OCI-LY7 (cell line): ENCODE results near the gene ABCG5. TPM values are rescaled to one million over a fixed set of nuclear protein-coding genes. Genes with fewer than 3 reads are reported as not detected.

ENCODE experiments used
- BruUV-seq: library from RNA; stranded (reverse); fragments of 400-500 nt; replicated peaks from 2 replicates; lab custom pipeline; 2021; lab: Mats Ljungman, UMichigan
- CTCF ChIA-PET: fragments of 300-600 bp; sonication (Branson Sonifier 250); formaldehyde crosslinking; loops from one replicate; lab custom pipeline; 2022; ENCODE audit warnings: antibody characterized with exemption; ENCODE audit not compliant: unreplicated experiment; lab: Charles Lee
- POLR2A ChIA-PET: fragments of 300-600 bp; sonication (Branson Sonifier 250); formaldehyde crosslinking; loops from one replicate; lab custom pipeline; 2022; ENCODE audit warnings: antibody characterized with exemption; lab: Charles Lee
- DNase-seq: peaks from one replicate; pipeline ENCODE4 v3.0.0-alpha.2; 2015; ENCODE audit warnings: low spot score
- H2AFZ ChIP-seq: fragments of 200-600 bp; sonication (generic), shearing (Covaris generic); 2 replicates; pipeline ENCODE4 v1.6.1; 2014; ENCODE audit warnings: mild to moderate bottlenecking, antibody characterized with exemption, low read length, moderate library complexity
- H3K27ac ChIP-seq: fragments of 200-600 bp; sonication (generic); 2 replicates; pipeline ENCODE4 v1.5.1; 2014; ENCODE audit warnings: mixed run types, low read depth, mild to moderate bottlenecking, moderate library complexity, low read length, inconsistent platforms; ENCODE audit not compliant: poor library complexity, severe bottlenecking
- H3K36me3 ChIP-seq: fragments of 200-600 bp; sonication (generic); 2 replicates; pipeline ENCODE4 v1.6.1; 2014; ENCODE audit warnings: mild to moderate bottlenecking, antibody characterized with exemption, low read length, moderate library complexity, mixed read lengths; ENCODE audit not compliant: insufficient read depth
- H3K4me1 ChIP-seq: fragments of 200-600 bp; sonication (generic); 2 replicates; pipeline ENCODE4 v1.5.1; 2014; ENCODE audit warnings: mild to moderate bottlenecking, low read length; ENCODE audit not compliant: insufficient read depth, poor library complexity, severe bottlenecking
- H3K4me2 ChIP-seq: fragments of 200-600 bp; sonication (generic); 2 replicates; pipeline ENCODE4 v1.6.1; 2014; ENCODE audit warnings: mild to moderate bottlenecking, low read length
- H3K4me3 ChIP-seq: fragments of 200-600 bp; sonication (generic); 2 replicates; pipeline ENCODE4 v1.5.1; 2014; ENCODE audit warnings: mild to moderate bottlenecking, low read depth, low read length; ENCODE audit not compliant: poor library complexity, severe bottlenecking
- H3K79me2 ChIP-seq: fragments of 200-600 bp; sonication (generic); 2 replicates; pipeline ENCODE4 v1.6.1; 2016; ENCODE audit warnings: low read depth, mild to moderate bottlenecking, low read length, moderate library complexity, mixed read lengths; ENCODE audit not compliant: insufficient read depth
- H3K9me2 ChIP-seq: fragments of 200-600 bp; sonication (generic); 2 replicates; pipeline ENCODE4 v1.6.1; 2016; ENCODE audit warnings: mild to moderate bottlenecking, low read length, mixed read lengths; ENCODE audit not compliant: insufficient read depth
- H3K9me3 ChIP-seq: fragments of 200-600 bp; sonication (generic); 2 replicates; pipeline ENCODE4 v1.6.1; 2014; ENCODE audit warnings: mild to moderate bottlenecking, mixed run types, low read length, mixed read lengths
- H4K20me1 ChIP-seq: fragments of 200-600 bp; sonication (generic); 2 replicates; pipeline ENCODE4 v1.6.1; 2014; ENCODE audit warnings: mild to moderate bottlenecking, antibody characterized with exemption, low read length, moderate library complexity, mixed read lengths; ENCODE audit not compliant: insufficient read depth
- CTCF ChIP-seq: fragments of 200-600 bp; sonication (generic); conservative IDR thresholded peaks from 2 replicates; pipeline ENCODE4 v1.5.1; 2014; ENCODE audit warnings: mild to moderate bottlenecking, antibody characterized with exemption, low read length, moderate library complexity, mixed read lengths
- EZH2phosphoT487 ChIP-seq: fragments of 200-600 bp; sonication (generic); IDR thresholded peaks from 2 replicates; pipeline ENCODE4 v1.6.1; 2018; ENCODE audit warnings: low read depth, borderline replicate concordance, mild to moderate bottlenecking, mixed run types, antibody characterized with exemption, low read length, moderate library complexity, mixed read lengths
- intact Hi-C: fragments of 100-400 bp; cut with micrococcal nuclease; formaldehyde crosslinking; loops from one replicate; pipeline ENCODE4 v1.10.0; 2022; ENCODE audit not compliant: unreplicated experiment
- total RNA-seq, 2 experiments: library from RNA; depleted of rRNA in 1 of 2; stranded (reverse); fragments of >200 nt in 1 of 2; shearing (Covaris generic) in 1 of 2; gene quantifications; 2 replicates each; pipeline ENCODE4 v1.2.3, GENCODE V29; 2014 to 2022

The ABCG5 gene
- total RNA-seq, 2 experiments from 2014 or later, result not detected

GRCh38 chr2:43846140-43846793, 7.6 kb upstream of the ABCG5 start:
- intact Hi-C loops, result no loop called here
- Histone ChIP-seq H2AFZ (no peak overlapping the region), H3K9me3 (no peaks in the 10 kb centered on the region), H4K20me1 (no peaks in the 10 kb centered on the region), H3K9me2 (no peaks in the 10 kb centered on the region), H3K4me2 (no peak overlapping the region), H3K79me2 (no peaks in the 10 kb centered on the region), H3K4me3 (no peak overlapping the region), H3K4me1 (no peaks in the 10 kb centered on the region), H3K36me3 (no peaks in the 10 kb centered on the region), H3K27ac (no peak overlapping the region)
- no peak for DNase-seq
- POLR2A ChIA-PET, result interaction anchor here (0.7 kb wide), 2 partner anchors 44 to 190 kb away, joined by 3 read pairs; no protein-coding TSS in a partner anchor
- TF ChIP-seq CTCF (no peak), EZH2phosphoT487 (no peak)
- BruUV-seq, result no TSS peak
- CTCF ChIA-PET, result no interaction called here

DNA sequence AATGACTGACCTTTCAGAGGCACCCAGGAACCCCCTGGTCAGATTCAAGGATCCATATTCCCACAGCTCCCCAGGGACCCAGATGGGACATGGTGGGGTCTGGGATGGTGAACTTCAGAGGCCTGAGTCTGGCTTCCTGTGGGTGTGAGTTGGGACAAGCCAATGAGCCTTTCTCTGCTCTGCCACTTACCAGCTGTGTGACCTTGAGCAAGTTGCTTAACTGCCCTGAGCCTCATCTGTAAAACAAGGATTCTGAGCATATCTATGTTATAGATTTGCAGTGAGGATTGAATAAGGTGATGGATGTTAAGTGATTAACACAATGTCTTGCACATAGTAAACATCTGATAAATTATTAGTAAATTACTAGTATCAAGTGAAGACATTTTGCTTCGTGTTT, 6.5 kb upstream of the ABCG5 start:
- Histone ChIP-seq H3K9me2 (no peaks in the 10 kb centered on the region), H3K36me3 (no peaks in the 10 kb centered on the region), H3K4me2 (no peak overlapping the region), H3K79me2 (no peaks in the 10 kb centered on the region), H3K4me1 (no peaks in the 10 kb centered on the region), H2AFZ (no peak overlapping the region), H3K9me3 (no peaks in the 10 kb centered on the region), H4K20me1 (no peaks in the 10 kb centered on the region), H3K27ac (no peak overlapping the region), H3K4me3 (no peak overlapping the region)
- BruUV-seq, result no TSS peak
- intact Hi-C loops, result no loop called here
- POLR2A ChIA-PET, result interaction anchor here (0.7 kb wide), 2 partner anchors 23 to 189 kb away, joined by 3 read pairs; no protein-coding TSS in a partner anchor
- no peak for DNase-seq
- no peak for TF ChIP-seq CTCF
- no peak for TF ChIP-seq EZH2phosphoT487
- CTCF ChIA-PET, result no interaction called here

DNA sequence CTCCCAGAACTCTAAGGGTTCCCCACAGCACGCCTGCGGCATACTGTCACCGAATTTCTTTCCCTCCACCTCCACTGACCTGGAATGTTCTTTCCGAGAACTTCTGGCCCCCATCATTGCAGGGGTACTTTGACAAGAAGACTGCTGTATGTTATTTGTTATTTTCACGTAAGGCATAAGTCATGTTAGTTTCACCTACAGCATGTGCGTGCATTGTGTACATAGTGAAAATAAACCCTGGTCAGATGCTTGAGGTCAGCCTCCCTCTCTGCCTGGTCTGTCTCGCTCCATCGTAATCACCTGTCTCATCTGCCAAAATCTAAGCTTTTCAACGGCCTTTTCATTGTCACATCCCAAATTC, 4.2 kb upstream of the ABCG5 start:
- H3K4me1 ChIP-seq, result no peaks in the 10 kb centered on the region
- no peak overlapping the region for H3K27ac ChIP-seq
- ChIA-PET CTCF (no interaction called here), POLR2A (no interaction called here)
- no peak overlapping the region for H3K4me3 ChIP-seq
- BruUV-seq, result no TSS peak
- no peaks in the 10 kb centered on the region for H3K36me3 ChIP-seq
- H4K20me1 ChIP-seq, result no peaks in the 10 kb centered on the region
- H3K9me3 ChIP-seq, result no peaks in the 10 kb centered on the region
- DNase-seq, result no peak
- no peak overlapping the region for H3K4me2 ChIP-seq
- no peaks in the 10 kb centered on the region for H3K9me2 ChIP-seq
- intact Hi-C loops, result no loop called here
- H2AFZ ChIP-seq, result no peak overlapping the region
- no peak for TF ChIP-seq CTCF
- TF ChIP-seq EZH2phosphoT487, result no peak
- H3K79me2 ChIP-seq, result no peaks in the 10 kb centered on the region
